Panc1 (cell line): ENCODE measurements around the gene NFIC. TPM values are rescaled to one million over a fixed set of nuclear protein-coding genes. Genes with fewer than 3 reads are reported as not detected.

ENCODE experiments used
- ATAC-seq: fragments of 200-7000 bp; cut with Tn5 transposase; 2 replicates; pipeline ENCODE4 v1.9.1; 2020; ENCODE audit warnings: mild to moderate bottlenecking, moderate library complexity
- BruUV-seq: library from RNA; stranded (reverse); fragments of 400-500 nt; replicated peaks from 2 replicates; lab custom pipeline; 2021; lab: Mats Ljungman, UMichigan
- CTCF ChIA-PET: fragments of 300-600 bp; sonication (Branson Sonifier 250); formaldehyde crosslinking; loops from one replicate; lab custom pipeline; 2022; ENCODE audit warnings: antibody characterized with exemption; lab: Charles Lee
- POLR2A ChIA-PET: fragments of 300-600 bp; sonication (Branson Sonifier 250); formaldehyde crosslinking; loops from one replicate; lab custom pipeline; 2022; ENCODE audit warnings: antibody characterized with exemption; lab: Charles Lee
- DNase-seq: peaks from one replicate; pipeline ENCODE4 v3.0.0-alpha.2; 2010; ENCODE audit warnings: low read depth, low spot score
- H3K27ac ChIP-seq: 2 replicates; pipeline ENCODE4 v1.5.1; 2011; ENCODE audit warnings: mild to moderate bottlenecking, low read length, inconsistent platforms
- H3K27me3 ChIP-seq: fragments of 200-500 bp; sonication (Bioruptor generic); 2 replicates; pipeline ENCODE4 v1.6.0; 2014; ENCODE audit warnings: low read length, inconsistent platforms; ENCODE audit not compliant: control insufficient read depth, insufficient read depth
- H3K36me3 ChIP-seq: fragments of 200-500 bp; sonication (Bioruptor generic); 2 replicates; pipeline ENCODE4 v1.5.1; 2014; ENCODE audit warnings: inconsistent platforms, mild to moderate bottlenecking, low read length, moderate library complexity; ENCODE audit not compliant: control insufficient read depth, insufficient read depth
- H3K4me1 ChIP-seq: 2 replicates; pipeline ENCODE4 v1.5.1; 2011; ENCODE audit warnings: inconsistent platforms, mild to moderate bottlenecking, low read length, moderate library complexity; ENCODE audit not compliant: control insufficient read depth, insufficient read depth
- H3K4me3 ChIP-seq, 2 experiments: 2 replicates each; pipeline ENCODE4 v1.5.1; 2011 to 2012; ENCODE audit warnings: low read depth in 2 of 2, low read length in 2 of 2, mild to moderate bottlenecking in 2 of 2, inconsistent platforms in 1 of 2, moderate library complexity in 1 of 2
- H3K9me3 ChIP-seq: fragments of 200-500 bp; sonication (Bioruptor generic); 2 replicates; pipeline ENCODE4 v1.5.1; 2014; ENCODE audit warnings: low read depth, mild to moderate bottlenecking, inconsistent platforms, low read length, moderate library complexity; ENCODE audit not compliant: control insufficient read depth, insufficient read depth
- POLR2AphosphoS5 ChIP-seq: IDR thresholded peaks from 2 replicates; pipeline ENCODE4 v1.6.1; 2012; ENCODE audit warnings: mild to moderate bottlenecking, low read depth, low read length, moderate library complexity
- SIN3A ChIP-seq: IDR thresholded peaks from 2 replicates; pipeline ENCODE4 v1.6.1; 2012; ENCODE audit warnings: low read depth, mild to moderate bottlenecking, low read length, moderate library complexity, borderline replicate concordance; ENCODE audit not compliant: insufficient read depth
- TCF7L2 ChIP-seq: IDR thresholded peaks from 2 replicates; pipeline ENCODE4 v1.6.1; 2011; ENCODE audit warnings: mild to moderate bottlenecking, low read depth, low read length, inconsistent platforms
- in situ Hi-C: cut with HindIII; loops from 2 replicates; pipeline ENCODE4 v1.10.0; 2016; ENCODE audit warnings: low sequenced_read_pairs, low pct_unique_long_range_greater_than_20kb
- intact Hi-C: fragments of 100-400 bp; cut with micrococcal nuclease; formaldehyde crosslinking; loops from one replicate; pipeline ENCODE4 v1.10.0; 2022; ENCODE audit not compliant: unreplicated experiment
- total RNA-seq: library from RNA; stranded (reverse); gene quantifications from one replicate; pipeline ENCODE4 v1.2.1, GENCODE V29; 2021; ENCODE audit not compliant: unreplicated experiment
- TF ChIP-seq, protein P1 (sequence below): fragments of 450-650 bp; IDR thresholded peaks from 2 replicates; pipeline ENCODE4 v1.5.1; 2017; ENCODE audit warnings: mild to moderate bottlenecking

The NFIC gene
- total RNA-seq, 1 experiment from 2014 or later = 120 TPM

DNA sequence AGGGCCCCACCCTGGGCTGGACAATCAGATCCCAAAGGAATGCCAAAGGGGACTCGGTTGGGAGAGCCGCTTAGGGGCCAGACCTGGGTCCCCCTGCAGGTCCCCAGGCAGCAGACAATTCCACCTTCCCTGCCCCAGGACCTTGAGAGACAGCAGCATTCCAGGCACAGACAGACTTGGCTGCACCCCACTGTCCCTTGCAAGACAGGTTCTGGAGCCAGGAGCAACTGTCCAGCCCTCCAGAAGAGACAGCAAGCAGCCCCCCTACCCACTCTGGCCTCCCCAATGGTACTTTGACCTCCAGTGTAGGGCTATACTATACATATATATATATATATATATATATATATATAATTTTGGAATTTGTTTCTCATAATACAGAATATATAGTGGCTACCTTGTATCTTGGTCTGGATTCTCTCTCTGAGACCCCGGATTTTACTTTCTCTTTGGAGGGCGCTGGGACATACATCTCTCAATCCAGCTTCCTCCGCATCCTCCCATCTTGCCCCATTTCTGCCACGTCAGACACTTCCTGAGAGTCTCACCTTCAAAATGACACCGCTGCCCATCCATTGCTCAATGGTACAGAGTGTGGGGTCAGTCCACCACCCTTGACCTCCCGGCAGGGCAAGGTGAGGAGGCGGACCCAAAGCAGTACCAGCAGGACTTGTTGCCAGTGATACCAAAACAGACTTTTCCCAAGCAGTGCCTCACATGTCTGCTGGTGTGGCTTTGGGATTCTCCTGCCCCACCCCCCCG lies 101.2 kb downstream of the NFIC start:
- POLR2A ChIA-PET = no interaction called here
- H3K4me3 ChIP-seq = no peak overlapping the region
- no peaks in the 10 kb centered on the region for H3K36me3 ChIP-seq
- no peak for DNase-seq
- H3K9me3 ChIP-seq = no peaks in the 10 kb centered on the region
- CTCF ChIA-PET = interaction anchor here (0.7 kb wide), 1 partner anchor 124 kb away, joined by 4 read pairs; no protein-coding TSS in a partner anchor
- BruUV-seq = no TSS peak
- H3K27ac ChIP-seq = no peak overlapping the region
- no peaks in the 10 kb centered on the region for H3K4me1 ChIP-seq
- H3K27me3 ChIP-seq = no peaks in the 10 kb centered on the region
- TF ChIP-seq, protein P1, sequence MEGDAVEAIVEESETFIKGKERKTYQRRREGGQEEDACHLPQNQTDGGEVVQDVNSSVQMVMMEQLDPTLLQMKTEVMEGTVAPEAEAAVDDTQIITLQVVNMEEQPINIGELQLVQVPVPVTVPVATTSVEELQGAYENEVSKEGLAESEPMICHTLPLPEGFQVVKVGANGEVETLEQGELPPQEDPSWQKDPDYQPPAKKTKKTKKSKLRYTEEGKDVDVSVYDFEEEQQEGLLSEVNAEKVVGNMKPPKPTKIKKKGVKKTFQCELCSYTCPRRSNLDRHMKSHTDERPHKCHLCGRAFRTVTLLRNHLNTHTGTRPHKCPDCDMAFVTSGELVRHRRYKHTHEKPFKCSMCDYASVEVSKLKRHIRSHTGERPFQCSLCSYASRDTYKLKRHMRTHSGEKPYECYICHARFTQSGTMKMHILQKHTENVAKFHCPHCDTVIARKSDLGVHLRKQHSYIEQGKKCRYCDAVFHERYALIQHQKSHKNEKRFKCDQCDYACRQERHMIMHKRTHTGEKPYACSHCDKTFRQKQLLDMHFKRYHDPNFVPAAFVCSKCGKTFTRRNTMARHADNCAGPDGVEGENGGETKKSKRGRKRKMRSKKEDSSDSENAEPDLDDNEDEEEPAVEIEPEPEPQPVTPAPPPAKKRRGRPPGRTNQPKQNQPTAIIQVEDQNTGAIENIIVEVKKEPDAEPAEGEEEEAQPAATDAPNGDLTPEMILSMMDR = no peak
- TF ChIP-seq POLR2AphosphoS5 = peak; percentile 35; the same call in 1 of the 2 replicates
- ATAC-seq = no peak
- intact Hi-C loops = no loop called here
- in situ Hi-C loops = no loop called here

DNA sequence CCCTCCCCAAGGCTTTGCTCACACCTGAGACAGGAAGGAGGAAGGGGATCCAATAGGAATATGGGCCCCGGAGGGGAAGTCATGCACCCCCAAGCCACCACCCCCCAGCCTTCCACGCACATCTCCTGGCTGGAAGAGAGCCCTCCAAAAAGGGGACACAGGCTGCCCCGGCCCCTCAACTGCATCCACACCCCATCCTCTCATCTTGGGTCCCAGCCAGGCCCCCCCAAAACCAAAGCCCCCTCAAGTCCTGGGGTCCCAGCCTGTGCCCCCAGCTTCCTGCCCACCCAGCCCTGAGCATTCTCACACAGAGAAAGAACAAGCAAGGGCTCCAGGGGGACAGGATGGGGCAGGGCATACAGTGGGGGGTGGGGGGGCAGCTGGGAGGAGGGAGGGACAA lies 101.8 kb downstream of the NFIC start:
- intact Hi-C loops (no loop called here), in situ Hi-C loops (no loop called here)
- POLR2A ChIA-PET = no interaction called here
- no peak for DNase-seq
- no peak for TF ChIP-seq TCF7L2
- no TSS peak for BruUV-seq
- Histone ChIP-seq H3K4me1 (no peaks in the 10 kb centered on the region), H3K9me3 (no peaks in the 10 kb centered on the region), H3K4me3 (no peak overlapping the region), H3K27ac (no peak overlapping the region), H3K36me3 (no peaks in the 10 kb centered on the region), H3K27me3 (no peaks in the 10 kb centered on the region)
- ATAC-seq = no peak
- CTCF ChIA-PET = interaction anchor here (0.7 kb wide), 1 partner anchor 125 kb away, joined by 4 read pairs; no protein-coding TSS in a partner anchor

DNA sequence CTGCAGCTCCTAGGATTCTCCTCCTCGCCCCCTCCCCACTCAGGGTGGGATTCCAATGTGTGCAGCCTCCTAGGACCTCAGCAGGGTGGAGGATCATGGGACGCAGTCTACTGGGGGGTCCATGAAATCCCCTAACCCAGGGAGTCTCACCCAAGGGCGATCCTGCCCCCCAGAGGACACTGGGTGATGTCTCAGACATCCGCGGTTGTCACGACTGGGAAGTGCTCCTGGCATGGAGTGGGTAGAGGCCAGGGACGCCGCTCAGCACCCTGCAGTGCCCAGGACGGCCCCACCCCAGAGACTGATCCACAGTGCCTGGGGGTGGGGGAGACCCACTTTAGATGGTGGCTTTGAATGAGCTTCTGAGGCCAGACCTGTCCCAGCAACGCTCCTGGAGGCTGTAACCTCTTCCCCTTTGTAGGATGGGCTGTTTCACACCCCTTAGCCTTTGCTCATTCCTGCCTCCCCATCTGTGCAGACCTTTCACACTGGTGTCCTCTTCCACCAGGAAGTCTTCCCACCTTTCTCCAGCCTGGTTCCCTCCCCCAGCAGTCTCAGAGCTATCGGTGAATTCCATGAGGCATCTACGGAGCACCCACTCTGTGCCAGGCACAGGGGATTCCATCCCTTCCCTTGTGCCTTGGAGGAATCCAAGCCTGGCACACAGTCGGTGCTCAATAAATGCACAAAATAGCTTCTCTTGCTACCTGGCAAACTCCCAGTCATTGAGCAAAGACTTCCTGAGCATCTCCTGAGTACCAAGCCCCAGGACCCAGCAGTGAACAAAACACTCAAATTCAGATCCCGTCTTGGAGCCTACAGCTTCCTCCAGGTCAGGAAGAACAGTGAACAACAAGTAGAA lies 103.5 kb downstream of the NFIC start:
- no peak overlapping the region for H3K4me3 ChIP-seq
- in situ Hi-C loops (no loop called here), intact Hi-C loops (no loop called here)
- H3K27me3 ChIP-seq = no peaks in the 10 kb centered on the region
- CTCF ChIA-PET = interaction anchor here (0.6 to 1.1 kb wide), 4 partner anchors 111 to 249 kb away, joined by 3 to 5 read pairs (median 4); no protein-coding TSS in a partner anchor
- H3K4me1 ChIP-seq = no peaks in the 10 kb centered on the region
- POLR2A ChIA-PET = no interaction called here
- no peak overlapping the region for H3K27ac ChIP-seq
- no TSS peak for BruUV-seq
- DNase-seq (no peak), ATAC-seq (peak; percentile 55)
- no peaks in the 10 kb centered on the region for H3K9me3 ChIP-seq
- TF ChIP-seq SIN3A = no peak
- peak; percentile 66 for TF ChIP-seq POLR2AphosphoS5
- H3K36me3 ChIP-seq = no peaks in the 10 kb centered on the region
